GM12874 (cell line): ENCODE measurements around the gene NLRP9.

Source experiments
- CTCF ChIP-seq: IDR thresholded peaks from 2 replicates; pipeline ENCODE4 v1.5.1; 2011; ENCODE audit warnings: low read depth, mild to moderate bottlenecking, control low read depth, low read length, moderate library complexity; ENCODE audit not compliant: insufficient read depth

The NLRP9 gene

DNA sequence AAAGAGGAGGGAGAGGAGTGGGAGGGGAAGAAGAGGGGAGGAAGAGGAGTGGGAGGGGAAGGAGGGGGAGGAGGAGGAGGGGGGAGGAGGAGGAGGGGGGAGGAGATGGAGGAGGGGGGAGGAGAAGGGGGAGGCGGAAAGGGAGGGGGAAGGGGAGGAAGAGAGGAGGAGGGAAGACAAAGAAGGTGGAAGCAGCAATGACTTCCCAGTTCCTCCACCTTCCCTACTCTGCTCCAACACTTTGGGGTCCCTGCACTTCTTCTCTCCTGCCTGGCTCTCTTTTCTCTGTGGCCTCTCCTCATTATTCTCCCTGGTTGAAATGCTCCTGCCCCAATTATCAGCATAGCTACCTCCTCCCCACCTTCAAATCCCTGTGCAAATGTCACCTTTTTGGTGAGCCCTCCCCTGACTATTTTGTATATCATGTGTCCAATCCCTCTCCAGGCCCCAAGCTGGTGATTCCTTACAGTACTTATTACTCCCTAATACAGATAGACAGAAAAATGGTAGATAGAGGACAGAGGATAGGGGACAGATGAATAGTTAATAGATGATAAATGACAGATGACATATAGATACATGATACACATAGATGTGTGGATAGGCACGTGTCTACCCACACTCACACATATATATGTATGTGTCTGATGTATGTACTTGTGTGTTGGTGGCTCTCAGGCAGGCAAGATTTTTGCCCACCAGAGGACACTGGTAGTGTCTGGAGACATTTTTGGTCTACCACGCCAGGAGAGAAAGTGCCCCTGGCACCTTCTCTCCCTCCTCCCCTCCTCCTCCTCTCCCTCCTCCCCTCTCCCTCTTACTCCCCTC is 25.2 kb downstream of the NLRP9 start:
- no peak for TF ChIP-seq CTCF

DNA sequence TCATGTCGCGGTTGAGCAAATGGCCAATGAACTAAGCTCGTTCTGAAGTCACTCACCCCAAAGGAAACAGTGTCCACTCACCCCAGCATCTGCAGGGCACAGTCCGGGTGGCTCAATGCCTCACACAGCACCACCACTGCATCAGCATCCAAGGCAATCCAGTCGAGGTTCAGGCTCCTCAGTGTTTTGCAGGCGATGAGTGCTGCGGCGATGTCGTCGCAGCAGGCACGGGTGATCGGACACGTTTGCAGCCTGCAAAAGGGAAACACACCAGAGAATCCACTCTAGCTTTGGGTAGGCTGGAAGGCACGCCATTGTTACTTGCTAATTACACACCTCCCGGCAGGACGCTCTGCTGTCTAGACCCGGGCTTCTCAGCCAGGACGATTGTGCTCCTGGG is 26.5 kb downstream of the NLRP9 start:
- TF ChIP-seq CTCF, result no peak

GRCh38 chr19:55705972-55706371 is 32.2 kb downstream of the NLRP9 start:
- no peak for TF ChIP-seq CTCF

DNA sequence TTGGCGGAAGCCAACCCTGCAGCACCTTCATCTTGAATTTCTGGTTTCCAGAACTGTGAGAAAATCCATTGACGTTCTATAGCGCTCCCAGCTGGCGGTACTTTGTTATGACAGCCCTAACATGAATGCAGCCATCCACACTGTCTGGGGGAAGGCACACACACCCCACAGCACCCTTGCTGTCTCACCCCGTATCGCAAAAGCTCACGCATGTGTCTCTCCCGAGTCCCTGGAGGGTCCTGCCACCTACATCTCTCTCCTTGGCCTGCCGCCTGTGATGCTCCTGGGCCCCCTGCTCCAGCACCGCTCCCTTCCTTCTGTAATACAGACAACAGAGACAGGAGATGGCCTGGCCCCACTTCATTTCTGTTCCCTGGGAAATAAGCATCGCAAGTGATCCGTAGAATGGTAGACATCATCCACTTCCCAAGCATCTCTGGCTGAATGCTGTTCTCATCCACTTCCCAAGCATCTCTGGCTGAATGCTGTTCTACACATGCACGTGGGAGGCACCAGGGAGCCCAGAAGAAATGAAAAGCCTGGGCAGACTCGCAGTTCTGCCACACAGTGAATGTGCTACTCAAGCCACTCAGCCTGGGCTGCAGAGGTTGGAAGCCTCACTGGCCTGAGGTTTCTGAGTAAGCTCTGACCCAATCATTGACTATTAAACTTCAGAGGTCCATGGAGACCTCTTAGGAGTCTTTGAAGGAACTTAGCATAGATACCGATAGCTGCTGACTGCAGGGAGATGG is 33.5 kb downstream of the NLRP9 start:
- peak; percentile 27; the same call in 1 of the 2 replicates for TF ChIP-seq CTCF

DNA sequence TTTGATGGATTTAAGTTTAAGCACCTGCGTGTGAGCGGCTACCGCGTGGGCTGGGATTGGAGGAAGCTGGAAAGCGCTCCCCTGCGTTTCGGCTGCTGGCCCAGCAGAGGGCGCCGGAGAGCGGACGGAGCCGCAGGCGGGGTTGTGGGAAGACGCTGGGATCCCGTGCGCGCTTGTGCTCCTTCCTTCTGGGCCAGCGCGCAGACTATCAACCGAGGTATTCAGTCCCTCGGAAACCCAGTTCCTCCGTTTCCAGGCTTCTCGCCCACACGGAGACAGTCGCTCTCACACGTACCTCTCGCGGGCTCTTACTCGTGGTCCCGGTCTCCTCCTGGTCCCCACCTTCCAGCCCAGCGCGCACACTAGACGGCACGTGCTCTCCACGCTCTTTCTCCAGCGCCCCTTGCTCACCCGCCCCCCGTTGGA is 34.4 kb downstream of the NLRP9 start:
- TF ChIP-seq CTCF, result peak; percentile 57

- no peak for TF ChIP-seq CTCF
These were observed 36.0 kb downstream of the NLRP9 start for GRCh38 chr19:55702131-55702627.

DNA sequence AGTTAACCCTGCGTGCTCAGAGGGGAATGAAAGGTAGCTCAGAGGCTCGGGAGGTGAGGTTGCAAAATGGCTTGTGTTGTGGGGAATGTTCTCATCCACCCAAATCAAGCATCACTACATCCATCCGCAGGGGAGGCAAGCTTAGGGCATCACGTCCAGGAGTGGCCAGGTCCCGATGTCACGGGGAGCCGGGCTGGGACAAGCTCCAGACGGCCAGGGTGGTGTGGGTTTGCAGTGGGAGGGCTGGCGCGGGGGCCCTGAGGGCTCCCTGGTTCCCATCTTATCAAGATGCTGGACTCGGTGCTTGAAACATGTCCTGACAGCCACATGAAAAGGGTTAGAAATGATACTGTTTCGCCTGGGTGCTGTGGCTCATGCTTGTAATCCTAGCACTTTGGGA is 37.4 kb downstream of the NLRP9 start:
- no peak for TF ChIP-seq CTCF
